ENCODE data around the gene XRCC3.

GRCh38 chr14:103749452-103749851, 34.2 kb upstream of the XRCC3 start:
- TF ChIP-seq CTCF (IDR thresholded peaks at IDR 0.05; ENCODE audit: control extremely low read depth in 1 of 3, insufficient read depth in 1 of 3, low read depth in 1 of 3, low read length in 3 of 3) (no peak), YY1 (IDR thresholded peaks at IDR 0.05; ENCODE audit: low read depth, low read length) (no peak), EP300 (IDR thresholded peaks at IDR 0.05; ENCODE audit: borderline replicate concordance in 1 of 2, low read depth in 2 of 2, low read length in 2 of 2) (no peak), NRF1 (IDR thresholded peaks at IDR 0.05; ENCODE audit: low read depth, low read length) (no peak), POLR2A (IDR thresholded peaks at IDR 0.05; ENCODE audit: control extremely low read depth in 1 of 2, low read depth in 2 of 2, low read length in 2 of 2) (no peak), ATF2 (IDR thresholded peaks at IDR 0.05; ENCODE audit: low read length) (no peak)

Data from H1 (cell line).